ENCODE data around the gene D2HGDH.
"Not testable (repeated sequence)": the region's sequence is repeated elsewhere in the genome, so short reads cannot be mapped to it uniquely, and the experiment has no call there.

The D2HGDH gene

GRCh38 chr2:241791385-241791784, 57.0 kb downstream of the D2HGDH start:
- DNase-seq (ENCODE audit: low spot score); FAIRE-seq: not testable (repeated sequence)

- FAIRE-seq = peak; percentile 98
- no peak for DNase-seq (ENCODE audit: low spot score)
Measured at GRCh38 chr2:241793385-241793784, 59.0 kb downstream of the D2HGDH start.

GRCh38 chr2:241794250-241794823, 59.9 kb downstream of the D2HGDH start:
- DNase-seq (ENCODE audit: low spot score) (no peak), FAIRE-seq (no peak)

GRCh38 chr2:241795021-241795999, 60.9 kb downstream of the D2HGDH start:
- DNase-seq (ENCODE audit: low spot score) (no peak), FAIRE-seq (no peak)

- no peak for DNase-seq (ENCODE audit: low spot score)
- FAIRE-seq = no peak
Measured at GRCh38 chr2:241796209-241796608, 61.8 kb downstream of the D2HGDH start.

GRCh38 chr2:241796610-241797138, 62.2 kb downstream of the D2HGDH start:
- DNase-seq (ENCODE audit: low spot score) (no peak), FAIRE-seq (no peak)

- no peak for DNase-seq (ENCODE audit: low spot score)
- peak; percentile 42 for FAIRE-seq
Measured at GRCh38 chr2:241797441-241798080, 63.1 kb downstream of the D2HGDH start.

GRCh38 chr2:241798081-241798630, 63.7 kb downstream of the D2HGDH start:
- FAIRE-seq = no peak
- DNase-seq (ENCODE audit: low spot score) = no peak

- DNase-seq (ENCODE audit: low spot score) (no peak), FAIRE-seq (no peak)
Measured at GRCh38 chr2:241798631-241799521, 64.4 kb downstream of the D2HGDH start.

- DNase-seq (ENCODE audit: low spot score) (no peak), FAIRE-seq (no peak)
Measured at GRCh38 chr2:241799522-241800197, 65.2 kb downstream of the D2HGDH start.

GRCh38 chr2:241800198-241800903, 65.9 kb downstream of the D2HGDH start:
- not testable (repeated sequence) for FAIRE-seq; DNase-seq (ENCODE audit: low spot score)

GRCh38 chr2:241801611-241802420, 67.4 kb downstream of the D2HGDH start:
- FAIRE-seq (no peak), DNase-seq (ENCODE audit: low spot score) (peak; percentile 2)

- DNase-seq (ENCODE audit: low spot score) = no peak
- peak; percentile 46 for FAIRE-seq
Measured at GRCh38 chr2:241802421-241803318, 68.2 kb downstream of the D2HGDH start.

GRCh38 chr2:241803387-241804325, 69.2 kb downstream of the D2HGDH start:
- FAIRE-seq = peak; percentile 78

GRCh38 chr2:241804326-241805229, 70.1 kb downstream of the D2HGDH start:
- DNase-seq (ENCODE audit: low spot score) (no peak), FAIRE-seq (no peak)

More at GRCh38 chr2:241803387-241804325, 69.2 kb downstream of the D2HGDH start:
- peak; percentile 64 for DNase-seq (ENCODE audit: low spot score)
